HCT116 (cell line): Measurements from ENCODE around the gene KLK11. TPM values are rescaled to one million over a fixed set of nuclear protein-coding genes. Genes with fewer than 3 reads are reported as not detected.
A peak's percentile ranks its signal among the peaks of the same experiment; 100 is the strongest.

Experiments used
- ATAC-seq: fragments of 200-7000 bp; cut with Tn5 transposase; 2 replicates; pipeline ENCODE4 v1.9.1; 2020; ENCODE audit warnings: mild to moderate bottlenecking, moderate library complexity
- BruUV-seq: library from RNA; stranded (reverse); fragments of 400-500 nt; replicated peaks from 2 replicates; lab custom pipeline; 2021; lab: Mats Ljungman, UMichigan
- CTCF ChIA-PET: fragments of 300-600 bp; sonication (Branson Sonifier 250); formaldehyde crosslinking; loops from one replicate; lab custom pipeline; 2021; ENCODE audit warnings: antibody characterized with exemption; lab: Charles Lee
- POLR2A ChIA-PET: fragments of 300-600, 350-600 bp; sonication (Branson Sonifier 250); formaldehyde crosslinking; loops from one replicate; lab custom pipeline; 2021; ENCODE audit warnings: antibody characterized with exemption; lab: Charles Lee
- RAD21 ChIA-PET, 2 experiments: fragments of 300-600 bp; sonication (Branson Sonifier 250); formaldehyde crosslinking; loops; one replicate each; lab custom pipeline; 2023; ENCODE audit warnings: low total read pairs in 2 of 2; ENCODE audit not compliant: uncharacterized antibody in 2 of 2, unreplicated experiment in 2 of 2, low non-redundant PET in 1 of 2; lab: Charles Lee
- DNase-seq: peaks from one replicate; pipeline ENCODE4 v3.0.0-alpha.2; 2010; ENCODE audit warnings: low read depth, low spot score
- H2AFZ ChIP-seq: fragments of 200-600 bp; shearing (Covaris generic), sonication (generic); 2 replicates; pipeline ENCODE4 v1.6.1; 2017; ENCODE audit warnings: low read depth, mixed run types, mixed read lengths, antibody characterized with exemption, low read length; ENCODE audit not compliant: poor library complexity, severe bottlenecking
- H3K27ac ChIP-seq: 2 replicates; pipeline ENCODE4 v1.5.1; 2012; ENCODE audit warnings: low read depth, low read length
- H3K27me3 ChIP-seq: fragments of 200-600 bp; sonication (generic); 2 replicates; pipeline ENCODE4 v1.6.1; 2016; ENCODE audit warnings: mixed run types, low read length, mixed read lengths; ENCODE audit not compliant: insufficient read depth
- H3K36me3 ChIP-seq, 2 experiments: fragments of 200-500 bp in 1 of 2; fragments of 200-600 bp in 1 of 2; sonication (Bioruptor generic) in 1 of 2; sonication (generic) in 1 of 2; 2 replicates each; pipeline versions ENCODE4 v1.5.1 to v1.6.1; 2014 to 2016; ENCODE audit warnings: low read length in 2 of 2, inconsistent platforms in 1 of 2, mixed read lengths in 1 of 2, mixed run types in 1 of 2; ENCODE audit not compliant: insufficient read depth in 2 of 2, control insufficient read depth in 1 of 2
- H3K4me1 ChIP-seq, 2 experiments: fragments of 200-600 bp in 1 of 2; sonication (generic) in 1 of 2; 2 replicates each; pipeline versions ENCODE4 v1.5.1 to v1.6.1; 2012 to 2017; ENCODE audit warnings: low read length in 2 of 2, inconsistent platforms in 1 of 2, mild to moderate bottlenecking in 1 of 2, mixed read lengths in 1 of 2, mixed run types in 1 of 2, moderate library complexity in 1 of 2; ENCODE audit not compliant: insufficient read depth in 2 of 2, control insufficient read depth in 1 of 2
- H3K4me2 ChIP-seq: fragments of 200-600 bp; sonication (generic); 2 replicates; pipeline ENCODE4 v1.6.1; 2017; ENCODE audit warnings: mixed run types, low read length, mixed read lengths
- H3K4me3 ChIP-seq, 2 experiments: fragments of 200-600 bp in 1 of 2; sonication (generic) in 1 of 2; replicated peaks in 1 of 2; 2 replicates each; pipeline ENCODE4 v1.5.1; 2011 to 2016; ENCODE audit warnings: low read length in 2 of 2, control low read depth in 1 of 2, low read depth in 1 of 2, mild to moderate bottlenecking in 1 of 2, mixed read lengths in 1 of 2, mixed run types in 1 of 2
- H3K79me2 ChIP-seq: fragments of 200-600 bp; sonication (generic); 2 replicates; pipeline ENCODE4 v1.6.1; 2017; ENCODE audit warnings: mild to moderate bottlenecking, mixed run types, low read length, moderate library complexity, mixed read lengths; ENCODE audit not compliant: insufficient read depth
- H3K9ac ChIP-seq: fragments of 200-600 bp; sonication (generic); 2 replicates; pipeline ENCODE4 v1.6.1; 2016; ENCODE audit warnings: low read length, mixed read lengths
- H3K9me2 ChIP-seq: fragments of 200-600 bp; sonication (generic), shearing (Covaris generic); 2 replicates; pipeline ENCODE4 v1.6.1; 2017; ENCODE audit warnings: mixed run types, mild to moderate bottlenecking, moderate library complexity; ENCODE audit not compliant: insufficient read depth
- H3K9me3 ChIP-seq, 2 experiments: fragments of 200-500 bp in 1 of 2; fragments of 200-600 bp in 1 of 2; sonication (Bioruptor generic) in 1 of 2; sonication (generic) in 1 of 2; 2 replicates each; pipeline ENCODE4 v1.6.1; 2014 to 2017; ENCODE audit warnings: low read length in 2 of 2, mixed read lengths in 2 of 2, inconsistent platforms in 1 of 2, low read depth in 1 of 2, mild to moderate bottlenecking in 1 of 2, mixed run types in 1 of 2, moderate library complexity in 1 of 2; ENCODE audit not compliant: control insufficient read depth in 1 of 2, insufficient read depth in 1 of 2
- H4K20me1 ChIP-seq: fragments of 200-600 bp; sonication (generic), shearing (Covaris generic); 2 replicates; pipeline ENCODE4 v1.6.1; 2017; ENCODE audit warnings: mixed run types, mild to moderate bottlenecking, moderate library complexity; ENCODE audit not compliant: insufficient read depth
- ATF3 ChIP-seq: IDR thresholded peaks from 2 replicates; pipeline ENCODE4 v1.6.1; 2012
- CBX3 ChIP-seq: IDR thresholded peaks from 2 replicates; pipeline ENCODE4 v1.6.1; 2012; ENCODE audit warnings: low read depth
- CEBPB ChIP-seq: IDR thresholded peaks from 2 replicates; pipeline ENCODE4 v1.6.1; 2012; ENCODE audit warnings: low read depth
- CTCF ChIP-seq, 3 experiments: fragments of 200-600 bp in 1 of 3; sonication (generic) in 1 of 3; IDR thresholded peaks in 2 of 3; conservative IDR thresholded peaks in 1 of 3; 2 replicates each; pipeline ENCODE4 v1.5.1; 2012 to 2017; ENCODE audit warnings: low read depth in 2 of 3, low read length in 2 of 3, antibody characterized with exemption in 1 of 3, borderline replicate concordance in 1 of 3, control low read depth in 1 of 3, mild to moderate bottlenecking in 1 of 3, mixed read lengths in 1 of 3, mixed run types in 1 of 3, moderate library complexity in 1 of 3; ENCODE audit not compliant: insufficient read depth in 1 of 3
- EGR1 ChIP-seq: IDR thresholded peaks from 2 replicates; pipeline ENCODE4 v1.6.1; 2012; ENCODE audit warnings: low read depth
- ELF1 ChIP-seq: IDR thresholded peaks from 2 replicates; pipeline ENCODE4 v1.6.1; 2012; ENCODE audit warnings: low read depth, borderline replicate concordance
- EZH2 ChIP-seq: fragments of 200-600 bp; sonication (generic); IDR thresholded peaks from 2 replicates; pipeline ENCODE4 v1.6.1; 2017; ENCODE audit warnings: antibody characterized with exemption, mixed run types
- EZH2phosphoT487 ChIP-seq: fragments of 200-600 bp; IDR thresholded peaks from 2 replicates; pipeline ENCODE4 v1.6.1; 2018; ENCODE audit warnings: antibody characterized with exemption, borderline replicate concordance
- FOSL1 ChIP-seq: IDR thresholded peaks from 2 replicates; pipeline ENCODE4 v1.6.1; 2012; ENCODE audit warnings: low read depth
- JUND ChIP-seq: IDR thresholded peaks from 2 replicates; pipeline ENCODE4 v1.6.1; 2012
- MAX ChIP-seq: IDR thresholded peaks from 2 replicates; pipeline ENCODE4 v1.6.1; 2012
- POLR2A ChIP-seq: IDR thresholded peaks from 2 replicates; pipeline ENCODE4 v1.7.0; 2011; ENCODE audit warnings: borderline replicate concordance; ENCODE audit not compliant: insufficient read depth, insufficient read length; ENCODE audit errors: extremely low read depth
- POLR2AphosphoS5 ChIP-seq: IDR thresholded peaks from 2 replicates; pipeline ENCODE4 v1.6.1; 2011; ENCODE audit warnings: mild to moderate bottlenecking, low read depth, low read length, moderate library complexity
- RAD21 ChIP-seq: IDR thresholded peaks from 2 replicates; pipeline ENCODE4 v1.6.1; 2012; ENCODE audit warnings: low read depth, mild to moderate bottlenecking
- REST ChIP-seq: IDR thresholded peaks from 2 replicates; pipeline ENCODE4 v1.6.1; 2012; ENCODE audit warnings: low read depth
- SIN3A ChIP-seq: IDR thresholded peaks from 2 replicates; pipeline ENCODE4 v1.6.1; 2012; ENCODE audit warnings: low read depth
- SP1 ChIP-seq: IDR thresholded peaks from 2 replicates; pipeline ENCODE4 v1.6.1; 2012; ENCODE audit warnings: low read depth
- SRF ChIP-seq: IDR thresholded peaks from 2 replicates; pipeline ENCODE4 v1.6.1; 2012; ENCODE audit warnings: low read depth
- TCF7L2 ChIP-seq: IDR thresholded peaks from 2 replicates; pipeline ENCODE4 v1.7.0; 2011; ENCODE audit warnings: borderline replicate concordance, inconsistent platforms; ENCODE audit not compliant: insufficient read depth, insufficient read length; ENCODE audit errors: extremely low read depth
- YY1 ChIP-seq: IDR thresholded peaks from 2 replicates; pipeline ENCODE4 v1.6.1; 2011; ENCODE audit warnings: low read length, low read depth, moderate library complexity, mild to moderate bottlenecking; ENCODE audit not compliant: insufficient replicate concordance; ENCODE audit errors: extremely low read depth
- ZFX ChIP-seq: fragments of 450-650 bp; IDR thresholded peaks from 2 replicates; pipeline ENCODE4 v1.6.1; 2017
- ZNF274 ChIP-seq: fragments of 200-500 bp; sonication (Bioruptor generic); IDR thresholded peaks from 2 replicates; pipeline ENCODE4 v1.6.1; 2014; ENCODE audit warnings: mild to moderate bottlenecking, low read depth, low read length, inconsistent platforms
- intact Hi-C: fragments of 100-400 bp; cut with micrococcal nuclease; formaldehyde crosslinking; loops from 2 replicates; pipeline ENCODE4 v1.10.0; 2022
- total RNA-seq: library from RNA; stranded (reverse); gene quantifications from one replicate; pipeline ENCODE4 v1.2.1, GENCODE V29; 2021; ENCODE audit not compliant: unreplicated experiment

The KLK11 gene
- total RNA-seq, 1 experiment from 2014 or later = not detected

GRCh38 chr19:51064534-51065220 lies 38.3 kb upstream of the KLK11 start, which contains the start of gene KLK13:
TSS of gene KLK13 (minus strand) at chr19:51065092. CDS start at chr19:51065067, 25 bp downstream.
- Histone ChIP-seq H4K20me1 (no peaks in the 10 kb centered on the region), H3K79me2 (no peaks in the 10 kb centered on the region), H3K9me2 (no peaks in the 10 kb centered on the region), H2AFZ (peak within 1 kb of the TSS; percentile 83), H3K4me3 (peak within 1 kb of the TSS; percentile 41 to 47), H3K36me3 (no peaks in the 10 kb centered on the region), H3K4me1 (peaks cover 9 to 28% of the 10 kb centered on the region in 2 experiments), H3K4me2 (peak within 1 kb of the TSS; percentile 74), H3K27ac (peak within 1 kb of the TSS; percentile 43; the same call in 1 of the 2 replicates), H3K27me3 (no peaks in the 10 kb centered on the region), H3K9me3 (no peaks in the 10 kb centered on the region), H3K9ac (peak within 1 kb of the TSS; percentile 37)
- CTCF ChIA-PET = interaction anchor here (0.8 to 1.0 kb wide), 2 partner anchors 43 to 48 kb away, joined by 4 to 7 read pairs; no protein-coding TSS in a partner anchor
- BruUV-seq = TSS peak; percentile 91
- RAD21 ChIA-PET = interaction anchor here in 1 of 2 experiments (0.6 kb wide), 1 partner anchor 34 kb away, joined by 4 read pairs; no protein-coding TSS in a partner anchor
- intact Hi-C loops = no loop called here
- ATAC-seq (peak; percentile 91), DNase-seq (peak; percentile 7)
- POLR2A ChIA-PET = interaction anchor here (0.8 kb wide), 1 partner anchor 48 kb away, joined by 3 read pairs; no protein-coding TSS in a partner anchor
- TF ChIP-seq ZNF274 (no peak), CTCF (IDR thresholded peaks at IDR 0.05 in 2 of 3, conservative IDR thresholded peaks at IDR 0.05 in 1 of 3; ENCODE audit: borderline replicate concordance in 1 of 3, insufficient read depth in 1 of 3, low read depth in 2 of 3, low read length in 2 of 3) (no peak), ATF3 (no peak), CBX3 (no peak), SIN3A (no peak), POLR2AphosphoS5 (peak; percentile 41), FOSL1 (no peak), MAX (no peak), JUND (no peak), ELF1 (no peak), TCF7L2 (no peak), EZH2phosphoT487 (no peak), EGR1 (peak; percentile 97), EZH2 (no peak), SP1 (peak; percentile 45; the same call in 1 of the 2 replicates), POLR2A (no peak), YY1 (peak; percentile 71), REST (no peak), SRF (no peak), CEBPB (no peak), ZFX (no peak), RAD21 (no peak)
